K562 (cell line): Measurements from ENCODE around the gene PIM3. TPM values are rescaled to one million over a fixed set of nuclear protein-coding genes. Genes with fewer than 3 reads are reported as not detected.

Experiments
- ATAC-seq: fragments of 200-7000 bp; cut with Tn5 transposase; 3 replicates; pipeline ENCODE4 v1.9.1; 2020; ENCODE audit warnings: moderate library complexity
- BruUV-seq: library from RNA; stranded (reverse); fragments of 400-500 nt; replicated peaks from 2 replicates; lab custom pipeline; 2021; lab: Mats Ljungman, UMichigan
- CTCF ChIA-PET: fragments of 300-600 bp; formaldehyde crosslinking; extraction: SDS; loops from one replicate; lab custom pipeline; 2021; ENCODE audit warnings: low intra/inter-chr PET ratio; lab: Yijun Ruan, JAX
- POLR2A ChIA-PET: fragments of 300-600, 350-650 bp; sonication (Branson Sonifier 250); formaldehyde crosslinking; extraction: SDS; loops from one replicate; lab custom pipeline; 2021; ENCODE audit warnings: antibody characterized with exemption, inconsistent platforms; lab: Yijun Ruan, JAX
- DNase-seq, 4 experiments: peaks; one replicate each; pipeline versions ENCODE4 v3.0.0 to v3.0.0-alpha.2; 2011 to 2018; ENCODE audit warnings: low spot score in 3 of 4, mixed read lengths in 3 of 4; ENCODE audit errors: extremely low read depth in 1 of 4
- FAIRE-seq: peaks from 2 replicates; lab custom pipeline; 2011; peaks lifted over from hg19 to GRCh38; lab: Jason Lieb, UNC
- H2AFZ ChIP-seq: 2 replicates; pipeline ENCODE4 v1.6.0; 2011; ENCODE audit warnings: low read depth, low read length, control low read depth, inconsistent platforms
- H3K27ac ChIP-seq: fragments of 200-600 bp; 3 replicates; pipeline ENCODE4 v1.8.0; 2011; ENCODE audit warnings: low read depth, mild to moderate bottlenecking, control low read depth, inconsistent platforms, low read length, moderate library complexity, mixed read lengths; ENCODE audit errors: extremely low read depth
- H3K27me3 ChIP-seq, 2 experiments: fragments of 300-600 bp in 1 of 2; 2 replicates in 1 of 2; 3 replicates in 1 of 2; pipeline versions ENCODE4 v1.6.0 to v1.8.0; 2011; ENCODE audit warnings: inconsistent platforms in 2 of 2, low read length in 2 of 2, mild to moderate bottlenecking in 1 of 2, mixed read lengths in 1 of 2, moderate library complexity in 1 of 2; ENCODE audit not compliant: control insufficient read depth in 2 of 2, insufficient read depth in 2 of 2
- H3K36me3 ChIP-seq: fragments of 300-600 bp; 3 replicates; pipeline ENCODE4 v1.8.0; 2011; ENCODE audit warnings: mild to moderate bottlenecking, low read length, inconsistent platforms; ENCODE audit not compliant: control insufficient read depth, insufficient read depth
- H3K4me1 ChIP-seq, 2 experiments: fragments of 200-600 bp in 1 of 2; replicated peaks in 1 of 2; 2 replicates in 1 of 2; 3 replicates in 1 of 2; pipeline versions ENCODE4 v1.5.1 to v1.8.0; 2011; ENCODE audit warnings: inconsistent platforms in 2 of 2, low read length in 2 of 2, mild to moderate bottlenecking in 1 of 2, mixed read lengths in 1 of 2, moderate library complexity in 1 of 2; ENCODE audit not compliant: control insufficient read depth in 2 of 2, insufficient read depth in 2 of 2
- H3K4me2 ChIP-seq: 2 replicates; pipeline ENCODE4 v1.6.1; 2011; ENCODE audit warnings: low read length, control low read depth, inconsistent platforms, mixed read lengths; ENCODE audit not compliant: insufficient read depth
- H3K4me3 ChIP-seq: fragments of 200-600 bp; sonication (generic), shearing (Covaris generic); 2 replicates; pipeline ENCODE4 v1.5.1; 2016; ENCODE audit warnings: control low read depth, inconsistent platforms
- H3K79me2 ChIP-seq: fragments of 200-600 bp; 3 replicates; pipeline ENCODE4 v1.8.0; 2011; ENCODE audit warnings: low read length, inconsistent platforms; ENCODE audit not compliant: control insufficient read depth, insufficient read depth
- H3K9ac ChIP-seq, 2 experiments: 2 replicates each; pipeline versions ENCODE4 v1.6.0 to v1.6.1; 2011; ENCODE audit warnings: low read depth in 2 of 2, low read length in 2 of 2, control low read depth in 1 of 2, inconsistent platforms in 1 of 2, mild to moderate bottlenecking in 1 of 2, mixed read lengths in 1 of 2; ENCODE audit not compliant: insufficient read depth in 1 of 2
- H3K9me1 ChIP-seq: one replicate; pipeline ENCODE4 v1.6.0; 2011; ENCODE audit warnings: inconsistent platforms, mild to moderate bottlenecking, low read length, moderate library complexity; ENCODE audit not compliant: control insufficient read depth, insufficient read depth
- H3K9me3 ChIP-seq: replicated peaks from 2 replicates; pipeline ENCODE4 v1.5.1; 2011; ENCODE audit warnings: low read depth, low read length, inconsistent platforms; ENCODE audit not compliant: control insufficient read depth, insufficient read depth
- H4K20me1 ChIP-seq: replicated peaks from 2 replicates; pipeline ENCODE4 v1.6.1; 2011; ENCODE audit warnings: low read length, inconsistent platforms, mixed read lengths; ENCODE audit not compliant: control insufficient read depth, insufficient read depth
- FOXA1 ChIP-seq: fragments of 450-650 bp; IDR thresholded peaks from 2 replicates; pipeline ENCODE4 v1.6.1; 2016; ENCODE audit warnings: mild to moderate bottlenecking, borderline replicate concordance
- MED1 ChIP-seq: sonication (generic); formaldehyde crosslinking; IDR thresholded peaks from 2 replicates; pipeline ENCODE4 v1.8.1; 2023; ENCODE audit warnings: missing genetic modification reagents, borderline replicate concordance
- TCF3 ChIP-seq: sonication (generic); formaldehyde crosslinking; IDR thresholded peaks from 2 replicates; pipeline ENCODE4 v1.4.0; 2020; ENCODE audit warnings: mild to moderate bottlenecking, missing genetic modification reagents
- U2AF2 ChIP-seq: fragments of 200-400 bp; formaldehyde crosslinking; optimal IDR thresholded peaks from 2 replicates; pipeline ENCODE3; 2017; ENCODE audit warnings: low read depth, mild to moderate bottlenecking, low read length
- WGBS: fragments of 100-300 bp; shearing (Covaris generic); methylation state at CpG from one replicate; pipeline ENCODE4 v1.1.6; 2016; ENCODE audit warnings: low coverage, mixed read lengths; ENCODE audit not compliant: insufficient coverage; ENCODE audit errors: missing lambda C conversion rate; 5-methylcytosine and 5-hydroxymethylcytosine counted together
- in situ Hi-C: fragments of 300-500 bp; cut with MboI; formaldehyde crosslinking; loops from 4 replicates; pipeline ENCODE4 v1.15.0; 2018; ENCODE audit warnings: inconsistent platforms, mixed read lengths
- intact Hi-C: fragments of 100-400 bp; cut with micrococcal nuclease; formaldehyde crosslinking; loops from 2 replicates; pipeline ENCODE4 v1.14.2; 2022
- polyA plus RNA-seq, 8 experiments: library from polyadenylated mRNA; depleted of rRNA in 4 of 8; stranded (reverse) in 5 of 8; unstranded in 3 of 8; fragments of >200 nt; fragmentation: Nextera tagmentation in 2 of 8; fragmentation: Illumina TruSeq in 1 of 8; extraction: Ambion mirVana in 2 of 8; extraction: Trizol in 1 of 8; gene quantifications; 2 replicates each; pipeline versions ENCODE4 v1.2.1 to v1.2.3, GENCODE V29; 2011 to 2014; ENCODE audit warnings: inconsistent platforms in 1 of 8, missing spikeins in 1 of 8
- total RNA-seq, 7 experiments: library from RNA; depleted of rRNA in 6 of 7; stranded (reverse); fragments of >200 nt in 6 of 7; fragmentation: Illumina TruSeq in 2 of 7; extraction: Trizol in 2 of 7; gene quantifications; 2 replicates each; pipeline versions ENCODE4 v1.2.1 to v1.2.3, GENCODE V29; 2011 to 2021; ENCODE audit warnings: low replicate concordance in 1 of 7
- TF ChIP-seq, protein P1 (sequence below): sonication (generic); formaldehyde crosslinking; IDR thresholded peaks from 2 replicates; pipeline ENCODE4 v1.5.0; 2020; ENCODE audit warnings: missing genetic modification reagents
- TF ChIP-seq, protein P2 (sequence below): fragments of 450-650 bp; IDR thresholded peaks from 2 replicates; pipeline ENCODE4 v1.6.1; 2016; ENCODE audit warnings: mild to moderate bottlenecking, moderate library complexity
- TF ChIP-seq, protein P3 (sequence below): fragments of 450-650 bp; IDR thresholded peaks from 2 replicates; pipeline ENCODE4 v1.6.1; 2016; ENCODE audit warnings: antibody characterized with exemption

PIM3 gene
- total and polyA plus RNA-seq, 9 of the 15 experiments (the other 6 are each of a cell fraction or from before 2014, with no cell fraction given) = 0.24 to 40.5 (median 5.3) TPM

DNA sequence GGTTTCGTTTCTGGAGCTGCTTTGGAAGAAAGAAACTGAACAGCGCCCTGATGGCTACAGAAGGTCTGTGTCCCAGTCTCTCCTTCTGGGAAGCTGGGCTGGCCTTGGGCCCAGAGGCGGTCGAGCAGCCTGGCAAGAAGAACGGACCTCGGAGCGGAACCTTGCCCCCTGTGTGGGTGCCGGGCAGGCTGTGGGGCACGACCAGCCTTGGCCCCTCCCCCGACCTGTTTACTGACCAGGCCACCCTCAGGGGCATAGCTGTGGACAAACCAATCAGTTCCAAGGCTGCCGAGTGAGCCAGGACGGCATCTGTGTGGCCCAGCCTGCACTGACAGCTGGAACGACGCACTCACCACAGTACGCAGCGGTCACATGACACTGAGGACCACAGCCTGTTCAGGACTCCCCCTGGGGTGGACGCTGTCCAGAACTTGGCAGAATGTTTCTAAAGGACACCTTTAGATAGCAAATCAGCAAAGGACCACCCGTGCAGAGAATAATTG lies 7.2 kb downstream of the PIM3 start:
- no peaks in the 10 kb centered on the region for H3K9me3 ChIP-seq
- ATAC-seq (no peak), DNase-seq (no peak), FAIRE-seq (no peak)
- intact Hi-C loops = no loop called here
- H3K27me3 ChIP-seq = no peaks in the 10 kb centered on the region
- peaks cover 24% of the 10 kb centered on the region; the same call in 1 of the 3 replicates for H3K36me3 ChIP-seq
- H4K20me1 ChIP-seq = peaks cover 6% of the 10 kb centered on the region
- no peak overlapping the region for H3K4me3 ChIP-seq
- H3K79me2 ChIP-seq = peaks cover 16% of the 10 kb centered on the region
- in situ Hi-C loops = no loop called here
- peak overlapping the region; percentile 33; the same call in 1 of the 3 replicates for H3K27ac ChIP-seq
- peaks cover 4% of the 10 kb centered on the region for H3K9me1 ChIP-seq
- no TSS peak for BruUV-seq
- H3K4me2 ChIP-seq = no peak overlapping the region
- 58% methylated on average over 11 of the region's 18 CpGs for WGBS
- POLR2A ChIA-PET = interaction anchor here (0.6 to 2.2 kb wide), 6 partner anchors 16 to 174 kb away, joined by 3 to 9 read pairs (median 4); no protein-coding TSS in a partner anchor
- H3K9ac ChIP-seq = peak overlapping the region in 1 of 2 experiments; percentile 52; a peak in 2 of 4 replicates
- H3K4me1 ChIP-seq = peaks cover 28 to 100% of the 10 kb centered on the region in 2 experiments
- CTCF ChIA-PET = no interaction called here
- H2AFZ ChIP-seq = no peak overlapping the region
- no peak for TF ChIP-seq MED1
- TF ChIP-seq, protein P1, sequence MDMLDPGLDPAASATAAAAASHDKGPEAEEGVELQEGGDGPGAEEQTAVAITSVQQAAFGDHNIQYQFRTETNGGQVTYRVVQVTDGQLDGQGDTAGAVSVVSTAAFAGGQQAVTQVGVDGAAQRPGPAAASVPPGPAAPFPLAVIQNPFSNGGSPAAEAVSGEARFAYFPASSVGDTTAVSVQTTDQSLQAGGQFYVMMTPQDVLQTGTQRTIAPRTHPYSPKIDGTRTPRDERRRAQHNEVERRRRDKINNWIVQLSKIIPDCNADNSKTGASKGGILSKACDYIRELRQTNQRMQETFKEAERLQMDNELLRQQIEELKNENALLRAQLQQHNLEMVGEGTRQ (CRISPR knock-in tag) = peak; percentile 44
- TF ChIP-seq U2AF2 = no peak
- TF ChIP-seq, protein P2, sequence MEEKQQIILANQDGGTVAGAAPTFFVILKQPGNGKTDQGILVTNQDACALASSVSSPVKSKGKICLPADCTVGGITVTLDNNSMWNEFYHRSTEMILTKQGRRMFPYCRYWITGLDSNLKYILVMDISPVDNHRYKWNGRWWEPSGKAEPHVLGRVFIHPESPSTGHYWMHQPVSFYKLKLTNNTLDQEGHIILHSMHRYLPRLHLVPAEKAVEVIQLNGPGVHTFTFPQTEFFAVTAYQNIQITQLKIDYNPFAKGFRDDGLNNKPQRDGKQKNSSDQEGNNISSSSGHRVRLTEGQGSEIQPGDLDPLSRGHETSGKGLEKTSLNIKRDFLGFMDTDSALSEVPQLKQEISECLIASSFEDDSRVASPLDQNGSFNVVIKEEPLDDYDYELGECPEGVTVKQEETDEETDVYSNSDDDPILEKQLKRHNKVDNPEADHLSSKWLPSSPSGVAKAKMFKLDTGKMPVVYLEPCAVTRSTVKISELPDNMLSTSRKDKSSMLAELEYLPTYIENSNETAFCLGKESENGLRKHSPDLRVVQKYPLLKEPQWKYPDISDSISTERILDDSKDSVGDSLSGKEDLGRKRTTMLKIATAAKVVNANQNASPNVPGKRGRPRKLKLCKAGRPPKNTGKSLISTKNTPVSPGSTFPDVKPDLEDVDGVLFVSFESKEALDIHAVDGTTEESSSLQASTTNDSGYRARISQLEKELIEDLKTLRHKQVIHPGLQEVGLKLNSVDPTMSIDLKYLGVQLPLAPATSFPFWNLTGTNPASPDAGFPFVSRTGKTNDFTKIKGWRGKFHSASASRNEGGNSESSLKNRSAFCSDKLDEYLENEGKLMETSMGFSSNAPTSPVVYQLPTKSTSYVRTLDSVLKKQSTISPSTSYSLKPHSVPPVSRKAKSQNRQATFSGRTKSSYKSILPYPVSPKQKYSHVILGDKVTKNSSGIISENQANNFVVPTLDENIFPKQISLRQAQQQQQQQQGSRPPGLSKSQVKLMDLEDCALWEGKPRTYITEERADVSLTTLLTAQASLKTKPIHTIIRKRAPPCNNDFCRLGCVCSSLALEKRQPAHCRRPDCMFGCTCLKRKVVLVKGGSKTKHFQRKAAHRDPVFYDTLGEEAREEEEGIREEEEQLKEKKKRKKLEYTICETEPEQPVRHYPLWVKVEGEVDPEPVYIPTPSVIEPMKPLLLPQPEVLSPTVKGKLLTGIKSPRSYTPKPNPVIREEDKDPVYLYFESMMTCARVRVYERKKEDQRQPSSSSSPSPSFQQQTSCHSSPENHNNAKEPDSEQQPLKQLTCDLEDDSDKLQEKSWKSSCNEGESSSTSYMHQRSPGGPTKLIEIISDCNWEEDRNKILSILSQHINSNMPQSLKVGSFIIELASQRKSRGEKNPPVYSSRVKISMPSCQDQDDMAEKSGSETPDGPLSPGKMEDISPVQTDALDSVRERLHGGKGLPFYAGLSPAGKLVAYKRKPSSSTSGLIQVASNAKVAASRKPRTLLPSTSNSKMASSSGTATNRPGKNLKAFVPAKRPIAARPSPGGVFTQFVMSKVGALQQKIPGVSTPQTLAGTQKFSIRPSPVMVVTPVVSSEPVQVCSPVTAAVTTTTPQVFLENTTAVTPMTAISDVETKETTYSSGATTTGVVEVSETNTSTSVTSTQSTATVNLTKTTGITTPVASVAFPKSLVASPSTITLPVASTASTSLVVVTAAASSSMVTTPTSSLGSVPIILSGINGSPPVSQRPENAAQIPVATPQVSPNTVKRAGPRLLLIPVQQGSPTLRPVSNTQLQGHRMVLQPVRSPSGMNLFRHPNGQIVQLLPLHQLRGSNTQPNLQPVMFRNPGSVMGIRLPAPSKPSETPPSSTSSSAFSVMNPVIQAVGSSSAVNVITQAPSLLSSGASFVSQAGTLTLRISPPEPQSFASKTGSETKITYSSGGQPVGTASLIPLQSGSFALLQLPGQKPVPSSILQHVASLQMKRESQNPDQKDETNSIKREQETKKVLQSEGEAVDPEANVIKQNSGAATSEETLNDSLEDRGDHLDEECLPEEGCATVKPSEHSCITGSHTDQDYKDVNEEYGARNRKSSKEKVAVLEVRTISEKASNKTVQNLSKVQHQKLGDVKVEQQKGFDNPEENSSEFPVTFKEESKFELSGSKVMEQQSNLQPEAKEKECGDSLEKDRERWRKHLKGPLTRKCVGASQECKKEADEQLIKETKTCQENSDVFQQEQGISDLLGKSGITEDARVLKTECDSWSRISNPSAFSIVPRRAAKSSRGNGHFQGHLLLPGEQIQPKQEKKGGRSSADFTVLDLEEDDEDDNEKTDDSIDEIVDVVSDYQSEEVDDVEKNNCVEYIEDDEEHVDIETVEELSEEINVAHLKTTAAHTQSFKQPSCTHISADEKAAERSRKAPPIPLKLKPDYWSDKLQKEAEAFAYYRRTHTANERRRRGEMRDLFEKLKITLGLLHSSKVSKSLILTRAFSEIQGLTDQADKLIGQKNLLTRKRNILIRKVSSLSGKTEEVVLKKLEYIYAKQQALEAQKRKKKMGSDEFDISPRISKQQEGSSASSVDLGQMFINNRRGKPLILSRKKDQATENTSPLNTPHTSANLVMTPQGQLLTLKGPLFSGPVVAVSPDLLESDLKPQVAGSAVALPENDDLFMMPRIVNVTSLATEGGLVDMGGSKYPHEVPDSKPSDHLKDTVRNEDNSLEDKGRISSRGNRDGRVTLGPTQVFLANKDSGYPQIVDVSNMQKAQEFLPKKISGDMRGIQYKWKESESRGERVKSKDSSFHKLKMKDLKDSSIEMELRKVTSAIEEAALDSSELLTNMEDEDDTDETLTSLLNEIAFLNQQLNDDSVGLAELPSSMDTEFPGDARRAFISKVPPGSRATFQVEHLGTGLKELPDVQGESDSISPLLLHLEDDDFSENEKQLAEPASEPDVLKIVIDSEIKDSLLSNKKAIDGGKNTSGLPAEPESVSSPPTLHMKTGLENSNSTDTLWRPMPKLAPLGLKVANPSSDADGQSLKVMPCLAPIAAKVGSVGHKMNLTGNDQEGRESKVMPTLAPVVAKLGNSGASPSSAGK = no peak
- TF ChIP-seq, protein P3, sequence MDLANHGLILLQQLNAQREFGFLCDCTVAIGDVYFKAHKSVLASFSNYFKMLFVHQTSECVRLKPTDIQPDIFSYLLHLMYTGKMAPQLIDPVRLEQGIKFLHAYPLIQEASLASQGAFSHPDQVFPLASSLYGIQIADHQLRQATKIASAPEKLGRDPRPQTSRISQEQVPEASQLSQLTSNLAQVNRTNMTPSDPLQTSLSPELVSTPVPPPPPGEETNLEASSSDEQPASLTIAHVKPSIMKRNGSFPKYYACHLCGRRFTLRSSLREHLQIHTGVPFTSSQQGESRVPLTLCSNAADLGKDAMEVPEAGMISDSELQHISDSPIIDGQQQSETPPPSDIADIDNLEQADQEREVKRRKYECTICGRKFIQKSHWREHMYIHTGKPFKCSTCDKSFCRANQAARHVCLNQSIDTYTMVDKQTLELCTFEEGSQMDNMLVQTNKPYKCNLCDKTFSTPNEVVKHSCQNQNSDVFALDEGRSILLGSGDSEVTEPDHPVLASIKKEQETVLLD = no peak
- no peak for TF ChIP-seq TCF3 (CRISPR knock-in tag)
- TF ChIP-seq FOXA1 = no peak
